SK-N-MC (cell line): ENCODE results near the gene CMTM1.
"Not testable (repeated sequence)": the region's sequence is repeated elsewhere in the genome, so short reads cannot be mapped to it uniquely, and the experiment has no call there.

Source experiments
- DNase-seq: peaks from one replicate; pipeline ENCODE4 v3.0.0-alpha.2; 2011; ENCODE audit warnings: low read depth, low spot score
- H3K27ac ChIP-seq: fragments of 200-600 bp; sonication (generic); 2 replicates; pipeline ENCODE4 v1.5.1; 2016; ENCODE audit warnings: mixed run types
- H3K36me3 ChIP-seq: fragments of 200-600 bp; sonication (generic); 2 replicates; pipeline ENCODE4 v1.6.1; 2017; ENCODE audit warnings: antibody characterized with exemption, low read length, mixed read lengths; ENCODE audit not compliant: insufficient read depth
- H3K4me3 ChIP-seq: fragments of 200-600 bp; sonication (generic); 2 replicates; pipeline ENCODE4 v1.5.1; 2016
- H3K9ac ChIP-seq: fragments of 200-600 bp; sonication (generic); 2 replicates; pipeline ENCODE4 v1.8.0; 2017; ENCODE audit warnings: mixed run types, mixed read lengths; ENCODE audit not compliant: insufficient read length
- H3K9me3 ChIP-seq: fragments of 200-600 bp; sonication (generic); 2 replicates; pipeline ENCODE4 v1.6.1; 2017; ENCODE audit warnings: low read depth, mild to moderate bottlenecking, antibody characterized with exemption, low read length, moderate library complexity, mixed read lengths
- EZH2 ChIP-seq: fragments of 200-600 bp; sonication (generic); IDR thresholded peaks from one replicate; pipeline ENCODE4 v1.6.1; 2017; ENCODE audit warnings: antibody characterized with exemption
- FOXP2 ChIP-seq: optimal IDR thresholded peaks from 2 replicates; pipeline ENCODE3; 2011; ENCODE audit warnings: mild to moderate bottlenecking, moderate library complexity; ENCODE audit not compliant: insufficient read depth; ENCODE audit errors: extremely low read length, control extremely low read depth
- POLR2AphosphoS5 ChIP-seq: IDR thresholded peaks from 2 replicates; pipeline ENCODE4 v1.6.1; 2012; ENCODE audit warnings: mild to moderate bottlenecking, low read depth, low read length, borderline replicate concordance

The CMTM1 gene

DNA sequence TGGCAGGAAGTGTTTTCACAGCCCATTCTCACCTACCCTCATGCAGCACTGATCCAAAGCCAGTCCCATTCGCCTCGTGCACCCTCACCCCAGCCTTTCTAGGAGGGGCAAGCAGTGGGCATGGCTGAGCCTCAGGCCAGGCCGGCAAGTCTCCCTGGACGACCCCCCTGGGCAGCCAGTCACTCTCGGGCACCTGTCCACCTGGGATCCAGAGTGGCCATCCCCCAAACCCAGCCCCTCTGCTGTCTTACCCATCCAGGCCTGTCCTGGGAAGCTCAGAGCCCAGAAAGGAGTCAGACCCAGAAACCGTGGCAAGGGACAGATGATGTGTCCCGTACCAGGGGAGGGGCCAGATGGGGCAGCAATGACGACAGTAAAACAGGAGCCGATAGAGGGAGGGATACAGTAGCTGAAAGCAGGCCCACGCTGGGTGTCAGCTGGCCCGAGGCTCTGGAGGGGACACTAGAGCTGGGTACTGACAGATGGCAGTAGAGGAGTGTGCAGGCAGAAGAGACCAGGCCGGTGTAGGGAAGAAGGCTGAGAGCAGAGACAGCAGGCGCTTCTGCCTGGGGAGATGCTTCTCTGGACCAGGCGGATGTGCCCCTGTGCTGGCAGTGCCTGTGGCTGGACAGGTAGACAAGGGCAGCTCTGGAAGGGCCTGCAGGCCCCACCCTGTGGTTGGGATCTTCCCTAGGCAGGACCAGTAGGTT is 44.0 kb downstream of the CMTM1 start:
- Histone ChIP-seq H3K9me3 (no peaks in the 10 kb centered on the region), H3K27ac (no peak overlapping the region), H3K36me3 (peaks cover 27% of the 10 kb centered on the region), H3K4me3 (no peak overlapping the region), H3K9ac (no peak overlapping the region)
- TF ChIP-seq POLR2AphosphoS5, result no peak
- no peak for TF ChIP-seq EZH2
- no peak for TF ChIP-seq FOXP2
- no peak for DNase-seq

GRCh38 chr16:66611911-66612310 is 45.7 kb downstream of the CMTM1 start:
- H3K9me3 ChIP-seq, H3K9ac ChIP-seq, H3K27ac ChIP-seq, DNase-seq, H3K4me3 ChIP-seq: not testable (repeated sequence)
- H3K36me3 ChIP-seq, result peaks cover 27% of the 10 kb centered on the region

DNA sequence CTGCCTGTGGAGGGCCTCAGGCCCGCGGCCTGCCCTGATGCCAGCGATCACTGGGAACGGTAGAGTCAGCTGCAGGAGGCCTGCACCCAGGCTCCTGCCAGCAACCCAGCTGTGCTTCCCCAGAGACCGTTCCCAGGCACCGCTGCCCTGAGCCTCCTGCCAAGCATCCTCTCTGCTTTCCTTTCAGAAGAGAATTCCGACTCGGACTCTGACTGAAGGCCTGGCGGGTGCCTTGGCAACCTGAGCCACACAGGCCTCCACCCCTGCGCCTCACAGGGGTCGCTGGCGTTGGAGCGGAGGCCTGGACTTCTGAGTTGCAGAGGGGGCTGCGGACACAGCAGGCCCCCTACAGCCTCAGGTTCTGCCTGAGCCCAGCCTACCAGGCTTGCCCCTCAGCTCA is 46.2 kb downstream of the CMTM1 start:
- DNase-seq, result no peak
- Histone ChIP-seq H3K9ac (no peak overlapping the region), H3K27ac (no peak overlapping the region), H3K9me3 (no peaks in the 10 kb centered on the region), H3K4me3 (no peak overlapping the region), H3K36me3 (peaks cover 27% of the 10 kb centered on the region)
- TF ChIP-seq POLR2AphosphoS5 (no peak), EZH2 (no peak), FOXP2 (no peak)

- Histone ChIP-seq H3K4me3 (no peak overlapping the region), H3K9me3 (no peaks in the 10 kb centered on the region), H3K9ac (no peak overlapping the region), H3K36me3 (peaks cover 24% of the 10 kb centered on the region), H3K27ac (no peak overlapping the region)
- DNase-seq, result no peak
- TF ChIP-seq FOXP2 (no peak), POLR2AphosphoS5 (no peak; the same call in 1 of the 2 replicates), EZH2 (no peak)
Measured at GRCh38 chr16:66614161-66614802, 48.0 kb downstream of the CMTM1 start.

- H3K9me3 ChIP-seq, result no peaks in the 10 kb centered on the region
- no peak for DNase-seq
- H3K36me3 ChIP-seq, result peaks cover 16% of the 10 kb centered on the region
- H3K9ac ChIP-seq, result no peak overlapping the region
- no peak overlapping the region for H3K4me3 ChIP-seq
- TF ChIP-seq POLR2AphosphoS5, result no peak
- TF ChIP-seq EZH2, result no peak
- no peak for TF ChIP-seq FOXP2
- H3K27ac ChIP-seq, result no peak overlapping the region
Measured at GRCh38 chr16:66616169-66616568, 49.9 kb downstream of the CMTM1 start.

DNA sequence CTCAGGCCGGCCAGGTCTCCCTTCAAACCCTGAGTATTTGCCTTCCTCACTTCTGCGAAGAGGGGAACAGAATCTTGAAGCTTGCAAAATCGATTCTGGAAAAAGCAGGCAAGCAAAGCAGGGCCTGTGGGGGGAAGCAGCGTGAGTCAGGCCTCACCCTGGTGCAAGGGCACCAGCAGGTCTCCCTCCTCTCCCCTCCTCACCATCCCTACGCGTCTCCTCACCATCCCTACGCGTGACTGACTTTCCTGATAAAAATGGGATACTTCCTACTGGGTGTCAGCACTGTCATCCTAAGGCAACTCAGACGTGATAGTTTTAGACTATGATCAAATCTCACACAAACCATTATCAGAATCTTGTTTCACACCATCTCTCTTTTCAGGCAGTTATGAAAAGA is 50.4 kb downstream of the CMTM1 start:
- no peak overlapping the region for H3K27ac ChIP-seq
- DNase-seq, result no peak
- TF ChIP-seq EZH2, result no peak
- TF ChIP-seq FOXP2, result no peak
- no peak for TF ChIP-seq POLR2AphosphoS5
- H3K4me3 ChIP-seq, result no peak overlapping the region
- H3K36me3 ChIP-seq, result peaks cover 16% of the 10 kb centered on the region
- no peaks in the 10 kb centered on the region for H3K9me3 ChIP-seq
- no peak overlapping the region for H3K9ac ChIP-seq

DNA sequence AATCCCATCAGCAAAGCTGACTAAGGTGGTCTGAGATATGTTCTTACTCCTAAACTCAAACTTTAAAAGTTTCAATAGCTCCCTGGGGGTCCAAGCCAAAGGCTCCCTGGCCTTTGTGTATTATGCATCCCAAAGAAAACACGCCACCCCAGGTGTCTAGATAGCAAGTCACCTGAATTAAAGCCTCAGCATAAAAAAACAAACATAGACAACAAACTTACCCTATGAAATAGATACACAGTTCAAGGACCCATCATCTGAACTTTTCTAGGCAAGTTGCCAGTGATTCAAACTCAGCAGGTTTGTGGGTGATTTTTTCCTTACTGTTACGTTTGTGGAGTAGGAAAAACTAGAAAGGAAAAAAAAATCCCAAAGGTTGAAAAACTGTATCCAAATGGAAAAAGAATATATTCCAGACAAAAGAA is 50.8 kb downstream of the CMTM1 start:
- peaks cover 16% of the 10 kb centered on the region for H3K36me3 ChIP-seq
- H3K4me3 ChIP-seq, result no peak overlapping the region
- DNase-seq, result no peak
- H3K9ac ChIP-seq, result no peak overlapping the region
- TF ChIP-seq POLR2AphosphoS5 (no peak), EZH2 (no peak)
- H3K27ac ChIP-seq, result no peak overlapping the region
- H3K9me3 ChIP-seq, result no peaks in the 10 kb centered on the region

- Histone ChIP-seq H3K27ac (no peak overlapping the region), H3K9me3 (no peaks in the 10 kb centered on the region), H3K36me3 (peaks cover 10% of the 10 kb centered on the region), H3K4me3 (no peak overlapping the region), H3K9ac (no peak overlapping the region)
- DNase-seq, result no peak
- no peak for TF ChIP-seq FOXP2
- no peak for TF ChIP-seq POLR2AphosphoS5
- no peak for TF ChIP-seq EZH2
Measured at GRCh38 chr16:66617728-66618127, 51.5 kb downstream of the CMTM1 start.
